GM12891 (cell line): Measurements from ENCODE around the gene PIK3CD.

Experiments used
- DNase-seq: peaks from one replicate; pipeline ENCODE4 v3.0.0; 2011; ENCODE audit warnings: low spot score; ENCODE audit not compliant: insufficient read length
- FAIRE-seq: peaks from 2 replicates; lab custom pipeline; 2011; peaks lifted over from hg19 to GRCh38; lab: Jason Lieb, UNC
- PAX5 ChIP-seq: IDR thresholded peaks from 2 replicates; pipeline ENCODE4 v1.6.1; 2011; ENCODE audit warnings: low read length, moderate library complexity, mild to moderate bottlenecking; ENCODE audit not compliant: insufficient read depth, severe bottlenecking
- POLR2A ChIP-seq: IDR thresholded peaks from 2 replicates; pipeline ENCODE4 v1.6.1; 2011; ENCODE audit warnings: low read depth, low read length, control low read depth
- POLR2AphosphoS5 ChIP-seq: IDR thresholded peaks from 2 replicates; pipeline ENCODE4 v1.6.1; 2011; ENCODE audit warnings: low read depth, low read length, control low read depth
- POU2F2 ChIP-seq: IDR thresholded peaks from 2 replicates; pipeline ENCODE4 v1.6.1; 2011; ENCODE audit warnings: low read depth, mild to moderate bottlenecking, control low read depth, low read length, moderate library complexity
- SPI1 ChIP-seq: IDR thresholded peaks from 2 replicates; pipeline ENCODE4 v1.6.1; 2011; ENCODE audit warnings: low read depth, low read length, control low read depth
- TAF1 ChIP-seq: IDR thresholded peaks from 2 replicates; pipeline ENCODE4 v1.6.1; 2011; ENCODE audit warnings: low read depth, low read length, control low read depth

The PIK3CD gene

GRCh38 chr1:9606948-9607347, 44.6 kb upstream of the PIK3CD start:
- no peak for DNase-seq
- no peak for FAIRE-seq
- TF ChIP-seq SPI1 (no peak), POLR2AphosphoS5 (no peak), TAF1 (no peak), POU2F2 (no peak), PAX5 (no peak), POLR2A (no peak)

GRCh38 chr1:9607352-9607751, 44.2 kb upstream of the PIK3CD start:
- TF ChIP-seq POU2F2 (no peak), POLR2A (no peak), TAF1 (no peak), POLR2AphosphoS5 (no peak), SPI1 (no peak)
- DNase-seq (no peak), FAIRE-seq (no peak)

- no peak for FAIRE-seq
- TF ChIP-seq POU2F2 (no peak), POLR2AphosphoS5 (no peak), PAX5 (no peak), SPI1 (no peak), TAF1 (no peak), POLR2A (no peak)
- DNase-seq: no peak
These were observed 41.5 kb upstream of the PIK3CD start for GRCh38 chr1:9609998-9610397.

- DNase-seq (no peak), FAIRE-seq (no peak)
- TF ChIP-seq POLR2AphosphoS5 (no peak), POU2F2 (no peak), PAX5 (no peak), POLR2A (no peak), SPI1 (no peak), TAF1 (no peak)
These were observed 41.0 kb upstream of the PIK3CD start for GRCh38 chr1:9610548-9610947.

- no peak for FAIRE-seq
- TF ChIP-seq PAX5 (no peak), POU2F2 (no peak), POLR2A (no peak), POLR2AphosphoS5 (no peak), TAF1 (no peak), SPI1 (no peak)
- no peak for DNase-seq
These were observed 39.8 kb upstream of the PIK3CD start for GRCh38 chr1:9611716-9612115.

GRCh38 chr1:9612162-9612845, 39.2 kb upstream of the PIK3CD start:
- no peak for DNase-seq
- TF ChIP-seq TAF1 (no peak), POU2F2 (no peak), POLR2AphosphoS5 (no peak), PAX5 (no peak), SPI1 (no peak), POLR2A (no peak)
- no peak for FAIRE-seq

- DNase-seq (no peak), FAIRE-seq (no peak)
- no peak for TF ChIP-seq POLR2A
- TF ChIP-seq POU2F2: no peak
- no peak for TF ChIP-seq PAX5
- no peak for TF ChIP-seq TAF1
- TF ChIP-seq SPI1: no peak
- TF ChIP-seq POLR2AphosphoS5: no peak
These were observed 38.5 kb upstream of the PIK3CD start for GRCh38 chr1:9612871-9613624.

GRCh38 chr1:9613625-9614299, 37.8 kb upstream of the PIK3CD start:
- FAIRE-seq (no peak), DNase-seq (no peak)
- TF ChIP-seq POLR2A: no peak
- no peak for TF ChIP-seq TAF1
- no peak for TF ChIP-seq POU2F2
- no peak for TF ChIP-seq POLR2AphosphoS5
- TF ChIP-seq SPI1: no peak
- no peak for TF ChIP-seq PAX5
